Stimulated activated CD8-positive, alpha-beta memory T cell treated with anti-CD3 and anti-CD28 coated beads, Interleukin-7, amount 100 ng/mL, for 4 hours (primary cell): ENCODE measurements around the gene LMNTD1.
A peak's percentile ranks its signal among the peaks of the same experiment; 100 is the strongest.
"Not testable (repeated sequence)": the region's sequence is repeated elsewhere in the genome, so short reads cannot be mapped to it uniquely, and the experiment has no call there.

Experiments used
- DNase-seq, 2 donors: peaks; one replicate each; pipeline ENCODE4 v3.0.0-alpha.2; 2020; ENCODE audit warnings: low read depth in 2 of 2

Gene LMNTD1, protein sequence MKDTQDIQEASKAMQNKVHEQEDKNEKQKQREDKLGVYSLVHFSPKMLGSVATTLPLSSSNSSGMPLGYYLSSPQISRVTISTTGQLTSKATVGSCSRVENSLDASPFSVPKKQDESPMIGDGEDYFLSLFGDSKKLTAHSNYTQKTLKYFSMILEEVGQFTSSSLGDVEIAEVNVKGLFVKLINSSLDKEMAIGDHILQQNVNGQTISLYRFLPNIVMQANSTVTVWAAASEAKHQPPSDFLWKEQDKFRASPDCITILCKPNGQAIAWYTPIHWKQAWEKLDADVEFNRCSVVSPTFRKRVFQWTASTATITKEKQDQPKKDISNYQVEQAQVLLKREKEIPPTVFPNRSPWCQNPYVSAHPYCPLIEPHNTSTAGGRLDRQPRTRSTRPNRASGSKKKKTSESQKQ

DNA sequence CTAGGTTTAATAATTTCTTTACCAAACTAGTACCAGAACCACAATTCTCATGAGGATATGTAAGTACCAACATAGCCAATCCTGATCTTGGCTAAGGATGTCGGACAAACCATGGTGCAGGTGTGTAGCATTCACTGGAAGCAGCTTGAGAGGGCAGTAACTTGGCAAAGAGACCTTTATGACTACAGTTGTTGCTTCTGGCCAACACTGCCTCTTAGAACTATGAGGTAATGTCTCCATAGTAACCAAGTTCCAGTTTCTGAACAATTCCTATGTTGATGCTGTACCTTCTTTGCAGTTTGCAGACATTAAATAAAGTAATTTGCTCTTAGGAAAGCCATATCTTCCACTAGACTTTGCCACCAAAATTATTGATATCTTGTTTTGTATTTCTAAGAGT, at the start of gene LMNTD1:
Gene LMNTD1 (minus strand): TSS at position 186 of the 400 bp plus-strand sequence. CDS start 324 bp downstream, outside the sequence.
- DNase-seq = no peak

DNA sequence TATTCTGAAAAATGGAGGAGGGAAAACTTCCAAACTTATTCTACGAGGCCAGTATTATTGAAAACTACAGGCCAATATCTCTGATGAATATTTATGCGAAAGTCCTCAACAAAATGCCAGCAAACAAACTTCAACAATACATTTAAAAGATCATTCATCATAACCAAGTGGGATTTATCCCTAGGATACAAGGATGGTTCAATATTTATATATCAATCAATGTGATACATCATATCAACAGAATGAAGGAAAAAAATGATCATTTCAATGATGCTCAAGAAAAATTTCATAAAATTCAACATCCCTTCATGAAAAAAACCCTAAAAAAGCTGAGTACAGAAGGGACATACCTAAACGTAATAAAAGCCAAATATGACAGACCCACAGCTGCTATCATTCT, 45.9 kb upstream of the LMNTD1 start:
- no peak for DNase-seq

DNA sequence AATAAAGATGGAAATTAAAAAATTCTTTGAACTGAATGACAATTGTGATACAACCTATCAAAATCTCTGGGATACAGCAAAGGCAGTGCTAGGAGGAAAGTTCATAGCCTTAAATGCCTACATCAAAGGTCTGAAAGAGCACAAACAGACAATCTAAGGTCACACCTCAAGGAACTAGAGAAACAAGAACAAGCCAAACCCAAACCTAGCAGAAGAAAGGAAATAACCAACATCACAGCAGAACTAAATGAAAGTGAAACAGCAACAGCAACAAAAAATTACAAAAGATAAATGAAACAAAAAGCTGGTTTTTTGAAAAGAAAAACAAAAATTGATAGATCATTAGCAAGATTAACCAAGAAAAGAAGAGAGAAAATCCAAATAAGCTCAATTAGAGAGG, 42.4 kb upstream of the LMNTD1 start:
- not testable (repeated sequence) for DNase-seq

DNA sequence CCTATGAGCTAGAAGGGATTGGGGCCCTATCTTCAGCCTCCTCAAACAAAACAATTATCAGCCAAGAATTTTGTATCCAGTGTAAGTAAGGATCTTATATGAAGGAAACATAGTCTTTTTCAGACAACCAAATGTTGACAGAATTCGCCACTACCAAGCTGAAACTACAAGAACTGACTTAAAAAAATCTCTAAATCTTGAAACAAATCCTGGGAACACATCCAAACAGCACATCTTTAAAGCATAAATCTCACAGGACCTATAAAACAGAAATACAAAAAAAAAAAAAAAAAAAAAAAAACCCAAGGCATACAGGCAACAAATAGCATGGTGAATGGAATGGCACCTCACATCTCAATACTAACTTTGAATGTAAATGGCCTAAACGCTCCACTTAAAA, 41.3 kb upstream of the LMNTD1 start:
- no peak for DNase-seq

DNA sequence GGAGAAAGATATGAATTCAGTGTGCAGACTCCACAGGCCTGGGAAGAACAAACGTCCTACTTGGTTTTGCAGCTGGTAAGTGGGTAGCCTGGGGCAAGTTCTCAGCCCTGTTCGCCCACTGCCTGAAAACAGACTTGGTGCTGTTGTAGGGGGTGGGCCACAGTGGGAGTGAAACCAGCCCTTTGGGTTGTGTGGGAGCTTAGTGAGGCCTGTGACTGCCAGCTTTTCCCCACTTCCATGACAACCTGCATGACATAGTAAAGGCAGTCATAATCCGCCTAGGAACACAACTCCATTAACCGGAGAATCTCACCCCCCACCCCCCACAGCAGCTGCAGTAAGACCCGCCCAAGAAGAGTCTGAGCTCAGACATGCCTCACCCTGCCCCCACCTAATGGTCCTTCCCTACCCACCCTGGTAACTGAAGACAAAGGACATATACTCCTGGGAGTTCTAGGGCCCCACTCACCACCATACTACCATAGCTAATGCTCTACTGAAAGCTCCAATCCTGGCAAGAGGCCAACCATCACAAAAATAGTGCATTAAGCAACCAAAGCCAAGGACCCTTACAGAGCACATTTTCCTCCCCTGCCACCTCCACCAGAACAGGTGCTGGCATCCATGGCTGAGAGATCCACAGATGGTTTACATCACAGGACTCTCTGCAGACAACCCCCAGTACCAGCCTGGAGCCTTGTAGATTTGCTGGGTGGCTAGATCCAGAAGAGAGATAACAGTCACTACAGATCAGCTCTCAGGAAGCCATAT, 39.8 kb upstream of the LMNTD1 start:
- DNase-seq = no peak

DNA sequence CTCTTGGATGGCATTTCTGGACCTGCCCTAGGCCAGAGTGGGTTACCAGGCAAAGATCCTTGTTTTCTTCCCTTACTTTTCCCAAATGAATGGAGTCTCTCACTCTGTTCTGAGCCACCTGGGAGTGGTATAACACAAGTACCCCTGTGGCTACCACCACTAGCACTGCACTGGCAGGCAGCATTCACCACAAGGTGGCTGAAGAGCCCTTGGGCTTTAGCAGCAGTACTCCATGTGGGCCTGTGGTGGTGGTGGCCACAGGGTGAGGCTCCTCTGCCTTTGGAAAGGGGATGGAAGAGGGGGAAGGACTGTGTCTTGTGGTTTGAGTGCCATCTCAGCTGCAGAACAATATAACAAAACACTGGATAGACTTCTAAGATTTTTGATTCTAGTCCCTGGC, 38.1 kb upstream of the LMNTD1 start:
- no peak for DNase-seq

DNA sequence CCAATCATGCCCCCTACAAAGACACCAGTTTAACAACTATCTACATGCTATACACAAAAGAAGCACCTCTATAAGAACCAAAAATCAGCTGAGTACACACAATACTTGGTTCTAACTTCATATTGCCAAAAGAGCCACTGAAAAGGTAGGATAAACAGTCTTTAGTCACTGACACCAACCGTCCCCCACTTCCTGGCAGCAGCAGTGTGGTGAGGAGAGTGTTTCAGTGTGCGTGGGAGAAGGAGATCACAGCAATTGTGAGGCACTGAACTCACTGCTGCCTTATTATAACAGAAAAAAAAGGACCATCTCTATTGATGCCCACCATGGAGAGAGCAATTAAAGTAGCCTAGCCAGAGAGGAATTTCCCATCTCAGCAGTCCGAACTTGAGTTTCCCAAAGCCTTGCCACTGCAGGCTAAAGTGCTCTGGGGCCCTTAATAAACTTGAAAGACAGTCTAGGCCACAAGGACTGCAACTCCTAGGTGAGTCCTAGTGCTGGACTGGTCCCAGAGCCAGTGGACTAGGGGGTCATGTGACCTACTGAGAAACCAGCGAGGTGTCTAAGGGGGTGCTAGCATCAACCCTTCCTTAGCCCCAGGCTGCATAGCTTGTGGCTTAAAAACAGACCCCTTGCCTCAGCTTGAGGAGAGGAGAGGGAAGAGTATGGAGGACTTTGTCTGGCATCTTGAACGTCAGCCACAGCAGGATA, 37.1 kb upstream of the LMNTD1 start:
- DNase-seq = peak; percentile 16 to 26

DNA sequence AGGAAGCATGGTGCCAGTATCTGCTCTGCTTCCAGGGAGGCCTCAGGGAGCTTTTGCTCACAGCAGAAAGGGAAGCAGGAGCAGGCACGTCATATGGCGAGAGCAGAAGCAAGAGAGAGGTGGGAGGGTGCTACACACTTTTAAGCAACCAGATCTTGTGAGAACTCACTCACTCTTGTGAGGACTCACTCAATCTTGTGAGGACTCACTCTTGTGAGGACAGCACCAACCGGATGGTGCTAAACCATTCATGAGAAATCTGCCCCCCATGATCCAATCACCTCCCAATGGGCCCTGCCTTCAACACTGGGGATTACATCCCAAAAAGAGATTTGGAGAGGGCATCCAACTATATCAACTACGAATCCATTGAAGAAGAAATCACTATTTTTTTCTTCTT, 34.3 kb upstream of the LMNTD1 start:
- DNase-seq = no peak

DNA sequence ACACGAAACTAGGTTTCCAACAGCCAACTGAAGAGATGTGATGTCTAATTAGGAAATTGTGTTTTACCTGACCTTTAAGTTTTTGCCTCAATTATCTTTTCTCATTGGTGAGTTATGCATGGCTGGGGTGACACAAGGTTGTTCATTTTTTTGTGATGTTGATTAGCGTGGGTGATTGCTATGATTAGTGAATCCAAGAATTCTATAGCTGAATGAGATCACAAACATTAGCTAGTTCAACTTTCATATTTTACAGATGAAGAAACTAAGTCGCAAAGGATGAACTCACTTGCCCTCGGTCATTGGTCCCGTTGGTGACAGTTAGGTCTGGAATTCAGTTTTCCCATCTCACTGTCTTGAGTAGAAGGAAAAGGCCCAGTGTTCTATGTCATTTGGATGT, 32.6 kb upstream of the LMNTD1 start:
- DNase-seq = no peak

DNA sequence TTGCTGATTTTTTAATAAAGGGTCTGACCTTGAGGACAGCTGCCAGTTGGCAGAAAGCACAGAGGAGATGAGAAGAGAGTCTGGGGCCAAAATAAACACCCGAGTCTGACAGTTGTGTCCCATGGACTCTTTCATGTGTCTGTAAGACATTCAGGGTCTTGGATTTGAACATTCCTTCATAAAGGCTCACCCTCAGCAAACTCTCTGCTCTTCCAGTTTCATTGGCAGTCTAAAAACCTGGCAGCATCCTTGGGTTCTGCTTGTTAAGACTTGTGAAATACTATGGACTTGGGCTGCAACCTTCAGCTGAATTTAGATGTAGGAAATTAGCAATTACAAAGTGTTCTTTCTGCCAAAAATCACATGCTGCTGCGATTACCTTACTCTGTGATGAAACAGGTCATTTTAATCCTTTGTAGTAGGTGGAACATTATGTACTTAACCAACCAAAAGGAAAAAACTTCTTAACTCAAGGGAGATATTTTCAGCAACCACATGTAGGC, 32.0 kb upstream of the LMNTD1 start:
- DNase-seq = no peak

DNA sequence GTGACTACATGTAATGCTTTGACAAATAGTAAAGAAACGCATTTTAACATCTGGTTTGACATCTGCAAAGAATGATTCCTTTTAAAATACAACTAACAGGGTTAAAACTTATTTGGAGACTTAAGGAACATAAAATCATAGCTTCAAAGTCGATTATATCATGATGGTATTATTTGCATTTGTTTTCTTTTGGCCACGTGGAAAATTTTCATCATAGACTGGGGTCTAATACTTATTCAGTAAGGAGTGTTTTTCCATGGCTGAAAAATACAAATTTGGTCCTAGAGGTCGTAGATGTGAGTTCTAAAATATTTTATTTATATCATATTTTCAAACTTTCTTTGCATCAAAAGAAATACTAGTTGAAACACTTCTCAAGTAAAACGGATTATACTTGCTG, 31.5 kb upstream of the LMNTD1 start:
- no peak for DNase-seq

DNA sequence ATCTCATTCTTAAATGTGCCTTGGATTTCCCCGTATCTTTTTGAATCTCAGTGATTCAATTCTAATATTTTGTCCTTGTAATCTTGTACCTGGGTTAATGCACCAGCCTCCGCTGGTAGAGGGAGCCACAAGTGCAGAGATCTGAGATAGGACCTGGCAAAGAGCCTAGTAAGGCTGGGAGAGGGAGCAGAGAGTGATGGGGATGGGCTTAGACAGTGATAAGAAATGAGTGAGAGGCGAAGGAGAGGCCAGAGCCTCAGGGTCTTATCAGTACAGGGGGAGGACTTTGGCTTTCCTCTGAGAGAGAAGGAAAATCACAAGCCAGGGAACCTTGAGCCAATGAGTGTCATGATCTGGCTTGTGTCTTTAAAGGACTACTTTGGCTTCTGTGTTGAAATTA, 30.5 kb upstream of the LMNTD1 start:
- DNase-seq = no peak

DNA sequence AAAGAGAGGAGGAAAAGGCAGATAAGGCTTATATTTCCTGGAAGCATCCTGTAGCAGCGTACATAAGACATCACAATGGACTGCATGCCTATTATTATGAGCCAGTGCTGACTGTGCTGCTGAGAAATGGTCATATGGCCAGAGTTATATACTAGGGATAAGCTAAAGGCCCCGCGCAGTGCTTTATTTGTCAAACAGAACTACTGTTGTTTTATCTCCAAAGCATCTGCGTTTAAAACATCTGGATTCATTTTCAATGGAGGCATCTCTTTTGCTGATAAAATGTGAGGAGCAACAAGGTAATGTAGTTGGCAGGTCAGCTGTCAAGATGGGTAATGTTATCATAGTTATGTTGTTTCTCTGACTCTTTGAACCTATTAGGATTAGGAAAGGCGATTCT, 28.0 kb upstream of the LMNTD1 start:
- DNase-seq = no peak

DNA sequence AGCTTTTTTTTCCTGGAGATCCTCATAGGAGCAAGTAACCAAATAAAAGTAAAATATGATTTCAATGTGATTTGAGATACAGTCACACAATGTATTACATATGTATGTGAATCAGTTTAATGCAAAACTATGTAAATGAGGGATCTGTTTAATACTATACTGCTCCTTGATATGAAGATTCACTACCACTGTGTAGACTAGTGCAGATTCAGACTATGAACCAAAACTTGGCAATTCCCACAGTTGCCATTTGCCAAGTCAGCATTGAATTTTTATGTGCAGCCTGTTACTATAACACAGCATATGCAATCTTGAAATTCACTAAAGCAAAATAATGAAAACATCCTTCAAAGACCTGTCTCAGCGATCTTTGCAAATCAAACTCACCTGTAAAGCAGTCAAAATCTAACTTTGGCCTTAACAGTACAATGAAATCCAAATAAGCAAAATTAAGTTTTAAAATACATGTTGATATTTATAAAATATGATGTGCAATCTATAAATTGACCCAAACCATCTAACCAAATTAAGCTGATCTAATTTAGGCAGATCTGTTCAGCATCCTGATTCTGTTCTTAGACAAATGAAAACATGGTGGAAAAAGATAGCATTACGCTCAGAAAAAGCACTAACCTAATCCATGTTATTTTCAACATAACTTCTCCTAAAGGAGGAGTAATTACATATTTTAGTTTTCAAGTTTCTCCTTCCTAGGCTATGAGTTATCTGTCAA, 25.5 kb upstream of the LMNTD1 start:
- no peak for DNase-seq

DNA sequence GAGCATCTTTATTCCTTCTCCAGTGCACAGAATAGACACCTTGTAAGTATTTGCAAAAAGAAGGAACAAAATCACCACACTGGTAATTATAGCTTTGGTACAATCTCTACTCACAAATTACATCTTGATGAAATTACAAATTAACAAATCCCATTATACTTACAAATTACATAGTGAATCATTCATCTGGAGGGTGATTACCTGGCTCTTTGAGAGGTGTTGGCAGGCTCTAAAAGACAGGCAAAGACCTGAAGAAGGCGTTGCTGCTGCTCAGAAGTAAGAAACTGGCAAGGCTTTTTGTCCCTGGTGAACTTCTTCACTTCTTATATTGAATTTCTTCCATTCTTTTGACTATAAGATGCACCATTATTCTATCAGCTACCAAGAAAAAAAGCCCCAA, 21.7 kb upstream of the LMNTD1 start:
- DNase-seq = no peak

DNA sequence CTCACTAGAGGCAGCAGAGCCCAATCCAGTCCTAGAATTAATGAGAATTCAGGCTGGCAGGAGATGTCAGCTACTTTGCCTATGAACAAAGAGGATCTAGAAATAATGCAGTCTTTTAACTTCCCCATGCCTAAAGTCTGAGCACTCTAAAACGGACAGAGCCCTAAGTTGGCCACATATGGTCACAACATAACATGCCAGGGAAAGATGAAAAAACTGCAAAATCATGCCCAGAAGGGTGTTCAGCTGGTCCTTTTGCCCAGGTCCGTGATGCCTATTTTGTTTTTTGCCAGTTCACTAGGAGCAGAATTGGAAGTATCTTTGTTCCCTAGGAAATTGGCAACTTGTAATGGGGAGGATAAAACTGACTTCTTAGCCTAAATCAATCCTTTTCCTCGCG, 20.3 kb upstream of the LMNTD1 start:
- DNase-seq = no peak

DNA sequence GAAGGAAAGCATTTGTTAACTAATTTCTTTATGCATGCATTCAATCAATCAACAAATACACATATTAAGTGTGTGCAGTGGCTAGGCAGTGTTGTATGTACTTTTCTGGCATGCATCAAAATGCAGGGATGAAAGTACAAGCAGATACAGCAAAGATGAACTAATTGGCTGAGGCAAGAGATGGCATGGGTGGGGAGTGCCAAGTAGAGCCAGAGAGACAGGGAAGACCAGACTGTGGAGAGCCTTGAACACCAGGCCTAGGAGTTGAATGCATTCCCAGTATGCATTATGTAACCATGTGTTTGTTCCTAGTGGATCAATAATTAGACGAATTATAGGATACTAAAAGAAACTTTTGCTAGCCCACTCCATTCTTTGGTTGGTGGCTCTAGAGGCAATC, 17.3 kb upstream of the LMNTD1 start:
- no peak for DNase-seq

DNA sequence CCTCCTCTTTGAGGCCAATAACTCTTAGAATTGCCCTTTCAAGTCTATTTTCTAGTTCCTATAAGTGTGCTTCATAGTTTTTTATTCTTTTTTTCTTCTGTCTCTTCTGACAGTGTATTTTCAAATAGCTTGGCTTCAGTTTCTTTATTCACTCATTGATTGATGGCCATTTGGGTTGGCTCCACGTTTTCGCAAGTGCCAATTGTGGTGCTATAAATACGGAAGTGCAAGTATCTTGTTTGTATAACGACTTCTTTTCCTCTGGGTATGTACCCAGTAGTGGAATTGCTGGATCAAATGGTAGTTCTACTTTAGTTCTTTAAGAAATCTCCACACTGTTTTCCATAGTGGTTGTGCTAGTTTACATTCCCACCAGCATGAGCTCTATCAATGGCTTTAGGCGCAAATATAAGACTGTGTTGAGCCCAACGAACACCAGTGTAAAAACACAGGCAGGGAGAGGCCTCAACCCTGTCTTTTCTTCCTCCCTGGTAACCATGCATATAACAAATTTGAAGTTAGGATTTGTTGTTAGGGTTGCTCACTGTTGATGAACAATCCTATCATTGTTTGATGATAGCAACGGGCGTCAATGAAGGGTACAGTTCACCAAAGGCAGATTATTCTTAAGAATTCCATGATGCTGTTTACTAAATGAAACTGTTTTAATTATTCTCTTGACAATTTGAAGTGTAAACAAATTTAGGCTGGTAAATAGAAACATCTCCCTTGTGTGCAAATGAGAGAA, 13.3 kb upstream of the LMNTD1 start:
- DNase-seq = no peak

DNA sequence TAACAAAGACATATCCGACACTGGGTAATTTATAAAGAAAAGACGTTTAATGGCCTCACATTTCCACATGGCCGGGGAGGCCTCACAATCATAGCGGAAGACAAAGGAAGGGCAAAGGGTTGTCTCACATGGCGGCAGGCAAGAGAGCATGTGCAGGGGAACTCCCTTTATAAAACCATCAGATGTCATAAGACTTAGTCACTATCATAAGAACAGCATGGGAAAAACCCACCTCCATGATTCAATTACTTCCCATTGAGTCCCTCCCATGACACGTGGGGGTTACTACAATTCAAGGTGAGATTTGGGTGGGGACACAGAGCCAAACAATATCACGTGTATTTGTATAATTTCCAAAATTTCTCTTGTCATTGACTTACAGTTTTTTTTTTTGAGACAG, 5.5 kb upstream of the LMNTD1 start:
- no peak for DNase-seq

DNA sequence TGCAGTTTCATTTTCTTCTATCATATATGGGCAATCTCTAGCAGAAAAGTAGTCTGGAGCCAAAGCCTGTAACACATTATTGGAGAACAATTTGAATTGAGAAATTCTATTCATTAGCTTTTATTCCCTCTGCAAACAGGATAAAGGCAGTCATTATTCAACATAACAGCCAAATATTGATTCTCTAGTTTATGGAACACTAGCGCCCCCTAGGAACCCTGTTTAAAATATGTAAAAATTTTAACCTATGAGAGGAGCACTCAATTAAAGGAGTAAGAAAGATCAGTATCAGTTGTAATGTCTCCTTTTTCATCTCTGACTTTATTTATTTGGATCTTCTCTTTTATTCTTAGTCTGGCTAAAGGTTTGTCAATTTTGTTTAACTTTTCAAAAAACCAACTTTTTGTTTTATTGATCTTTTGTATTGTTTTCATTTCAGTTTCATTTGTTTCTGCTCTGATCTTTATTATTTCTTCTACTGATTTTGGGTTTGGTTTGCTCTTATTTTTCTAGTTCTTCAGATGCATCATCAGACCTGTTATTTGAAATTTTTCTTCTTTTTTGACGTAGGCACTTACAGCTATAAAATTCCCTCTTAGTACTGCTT, 4.8 kb upstream of the LMNTD1 start:
- DNase-seq = no peak

DNA sequence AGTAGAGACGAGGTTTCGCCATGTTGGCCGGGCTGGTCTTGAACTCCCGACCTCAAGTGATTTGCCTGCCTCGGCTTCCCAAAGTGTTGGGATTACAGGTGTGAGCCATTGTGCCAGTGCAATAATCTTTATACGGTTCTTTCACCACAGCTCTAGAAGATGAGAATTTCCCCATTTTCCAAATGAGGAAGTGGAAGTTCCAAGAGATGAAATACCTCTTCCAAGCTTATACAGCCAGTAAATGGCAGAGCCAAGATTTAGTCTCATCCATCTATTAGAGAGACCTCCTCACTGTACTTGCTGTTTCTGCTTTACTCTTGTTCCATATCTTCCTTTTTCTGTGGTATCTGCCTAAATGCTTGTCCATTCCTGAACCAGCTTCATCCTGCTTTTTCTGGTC, 3.1 kb upstream of the LMNTD1 start:
- DNase-seq = no peak
